UCSD-AML1 (cell line): ENCODE results near the gene TMUB1.

Source experiments
- DNase-seq: peaks from one replicate; lab custom pipeline; 2025; ENCODE audit not compliant: unreplicated experiment; lab: John Stamatoyannopoulos, UW

Gene TMUB1

GRCh38 chr7:151086802-151087244, 3.5 kb upstream of the TMUB1 start:
- DNase-seq: no peak

DNA sequence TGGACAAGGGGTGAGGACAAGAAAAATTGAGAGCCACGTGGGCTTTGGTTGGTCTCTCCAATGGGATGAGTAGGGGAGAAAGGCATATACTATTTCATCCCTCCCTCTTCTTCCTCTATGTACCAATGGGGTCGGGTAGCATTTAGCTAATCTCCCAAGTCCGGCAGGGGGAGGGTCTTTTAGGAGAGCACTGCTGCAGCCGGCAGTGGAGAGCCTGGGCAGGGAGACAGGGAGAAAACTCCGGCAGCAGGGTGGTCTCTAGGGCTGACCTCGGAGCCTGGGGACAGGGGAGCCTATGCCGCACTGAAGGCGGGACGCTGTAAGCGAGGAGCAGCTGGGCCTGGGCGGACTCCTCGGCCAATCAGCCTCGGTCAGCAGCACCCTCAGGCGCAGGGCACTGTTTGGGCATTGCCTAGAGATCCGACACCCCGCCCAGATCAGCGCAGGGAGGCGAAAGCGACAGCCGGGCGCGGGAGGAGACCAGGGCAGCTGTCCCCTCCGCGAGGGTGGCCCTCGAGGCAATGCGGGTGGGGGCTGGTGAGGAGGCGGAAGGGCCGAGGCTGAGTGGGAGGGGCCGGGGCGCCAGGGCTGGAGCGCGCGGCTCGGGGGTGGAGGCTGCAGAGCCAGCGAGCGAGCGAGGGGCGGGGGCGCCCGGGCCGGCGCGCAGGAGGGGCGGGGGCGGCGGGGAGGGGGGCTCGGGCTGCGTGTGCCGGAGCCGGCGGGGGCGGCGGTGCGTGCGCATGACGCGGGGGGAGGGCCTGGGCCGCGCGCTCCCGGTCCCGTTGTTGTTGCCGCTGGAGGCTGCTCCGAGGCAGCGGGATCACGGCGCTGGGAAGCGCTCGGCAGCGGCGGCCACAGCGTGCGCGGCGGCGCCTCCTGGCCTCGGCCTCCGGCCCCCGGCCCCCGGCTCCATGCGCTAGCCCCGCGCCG, 2.7 kb upstream of the TMUB1 start, which contains the start of gene AGAP3:
AGAP3 (plus strand) TSS at position 785 of the 930 bp plus-strand sequence. CDS start 267 bp downstream, outside the sequence.
- DNase-seq: peak; percentile 71

- no peak for DNase-seq
Measured at GRCh38 chr7:151085329-151085690, 2.0 kb upstream of the TMUB1 start.

DNA sequence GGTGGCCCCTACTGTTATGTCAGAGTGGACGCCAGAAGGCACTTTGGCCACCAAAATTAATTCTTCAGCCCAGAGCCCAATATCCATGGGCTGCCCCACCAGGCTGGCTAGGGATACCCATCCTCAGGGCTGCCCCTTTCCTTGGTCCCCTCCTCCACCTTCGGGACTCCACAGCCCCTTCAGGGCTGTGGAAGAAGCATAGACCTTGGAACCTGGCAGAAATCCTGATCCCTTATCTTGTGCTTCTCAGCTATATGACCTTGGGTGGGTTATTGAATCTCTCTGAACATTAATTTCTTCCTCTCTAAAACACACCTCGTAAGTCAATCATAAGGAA, 499 bp upstream of the TMUB1 start:
- no peak for DNase-seq

GRCh38 chr7:151082141-151083070, 887 bp downstream of the TMUB1 start:
- no peak for DNase-seq

DNA sequence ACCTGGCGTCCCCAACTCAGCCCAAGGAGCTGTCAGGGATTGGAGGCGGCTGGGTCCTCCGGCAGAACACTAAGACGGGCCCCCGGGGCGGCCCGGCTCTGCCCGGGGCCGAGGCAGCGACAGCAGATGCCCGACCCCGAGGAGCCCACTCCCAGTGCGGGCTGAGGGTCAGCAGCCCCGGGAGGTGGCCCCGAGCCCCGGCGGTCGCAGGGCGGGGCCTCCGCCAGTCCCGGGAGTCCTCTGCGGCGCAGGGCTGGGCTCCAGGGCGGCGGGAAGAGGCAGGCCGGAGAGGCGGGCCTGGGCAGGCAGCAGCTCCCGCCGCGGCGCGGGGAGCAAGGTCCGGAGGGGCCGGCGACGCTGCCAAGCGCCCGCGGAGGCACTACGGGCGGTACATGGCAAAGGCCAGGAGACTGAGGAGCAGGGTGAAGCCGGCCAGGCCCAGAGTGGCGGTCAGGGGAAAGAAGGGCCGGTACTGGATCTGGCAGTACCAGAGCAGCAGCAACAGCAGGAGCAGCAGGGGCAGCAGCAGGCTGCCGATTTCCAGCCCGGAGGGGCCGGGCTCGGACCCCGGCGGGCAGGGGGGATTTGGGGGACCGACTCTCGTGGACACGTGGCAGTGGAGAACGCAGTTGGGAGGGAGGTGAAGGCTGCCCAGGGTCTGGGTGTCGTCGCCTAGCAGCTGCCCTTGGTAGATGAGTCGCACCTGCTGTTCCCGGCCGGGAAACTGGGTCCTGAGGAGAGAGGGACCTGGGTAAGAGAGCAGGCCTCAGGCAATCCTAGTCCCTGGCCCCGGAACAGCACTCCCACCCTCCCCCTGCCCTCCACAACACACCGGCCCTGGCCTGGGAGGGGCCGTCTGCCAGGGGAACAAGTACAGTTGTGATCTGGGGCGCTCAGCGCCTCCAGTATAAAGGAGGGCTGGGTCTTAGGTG, 1.9 kb downstream of the TMUB1 start:
- DNase-seq: no peak

DNA sequence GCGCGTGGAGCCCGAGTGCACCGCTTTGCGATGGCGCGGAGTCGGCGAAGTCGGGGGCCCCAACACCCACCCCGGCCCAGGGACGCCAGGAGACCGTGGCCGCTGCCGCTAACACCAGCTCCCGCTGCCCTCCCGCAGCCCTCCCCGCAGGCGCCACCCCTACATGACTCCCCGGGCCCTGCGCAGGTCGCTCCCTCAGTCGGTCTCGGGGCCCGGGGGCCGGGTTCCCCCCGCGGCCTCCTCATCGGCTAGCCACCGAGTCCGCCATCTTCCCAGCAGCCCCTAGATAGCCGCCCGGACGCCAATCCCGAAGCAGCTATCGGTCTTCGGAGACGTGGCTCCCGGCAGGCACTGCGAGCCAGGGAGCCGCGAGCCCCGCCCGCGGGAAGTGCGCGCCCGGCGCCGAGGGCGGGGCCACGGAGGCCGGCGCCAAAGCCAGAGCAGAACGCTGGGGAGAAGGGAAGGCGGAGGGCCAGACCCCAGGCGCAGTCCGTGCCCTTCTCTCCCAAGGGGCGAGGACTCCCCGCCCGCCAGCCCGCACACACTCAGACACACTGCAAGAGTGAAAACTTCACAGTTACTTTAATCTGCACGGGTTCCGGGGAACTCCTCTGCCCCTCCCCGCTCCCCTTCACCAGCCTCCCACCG, 2.6 kb downstream of the TMUB1 start, which contains the start of gene FASTK:
FASTK (minus strand) TSS at position 288 of the 648 bp plus-strand sequence; CDS start at position 245, 43 bp downstream.
- DNase-seq: peak; percentile 80

GRCh38 chr7:151080067-151080521, 3.2 kb downstream of the TMUB1 start:
- DNase-seq: peak; percentile 23

GRCh38 chr7:151079199-151079910, 3.9 kb downstream of the TMUB1 start:
- no peak for DNase-seq

GRCh38 chr7:151078233-151079040, 4.9 kb downstream of the TMUB1 start:
- DNase-seq: no peak

DNA sequence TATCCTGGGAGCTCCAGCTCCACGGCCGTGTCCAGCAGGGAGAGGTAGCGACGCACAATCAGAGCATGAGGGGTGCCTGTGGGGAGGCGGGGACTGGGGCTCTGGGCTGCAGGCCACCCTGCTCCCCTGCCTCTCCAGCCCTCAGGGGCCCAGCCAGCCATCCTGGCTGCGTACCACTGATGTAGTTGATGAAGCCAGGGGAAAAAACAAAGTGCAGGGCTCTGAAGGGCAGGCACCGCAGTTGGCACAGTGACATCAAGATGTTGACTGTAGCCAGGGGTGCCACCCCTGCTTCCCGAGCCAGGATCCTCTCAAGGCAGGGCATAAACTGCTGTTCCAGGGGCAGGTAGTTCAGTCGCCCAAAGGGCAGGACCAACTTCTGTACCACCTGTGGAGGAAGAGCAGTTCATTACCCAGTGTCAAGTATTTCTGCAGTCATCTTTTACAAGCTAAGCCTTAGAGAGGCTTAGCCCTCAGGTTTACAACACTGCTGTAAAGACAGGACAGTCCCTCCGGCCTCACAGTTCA, 5.5 kb downstream of the TMUB1 start:
- no peak for DNase-seq

- peak; percentile 10 for DNase-seq
Measured at GRCh38 chr7:151076863-151077704, 6.2 kb downstream of the TMUB1 start.

GRCh38 chr7:151075978-151076426, 7.3 kb downstream of the TMUB1 start:
- no peak for DNase-seq

- DNase-seq: no peak
Measured at GRCh38 chr7:151075662-151075971, 7.7 kb downstream of the TMUB1 start.

DNA sequence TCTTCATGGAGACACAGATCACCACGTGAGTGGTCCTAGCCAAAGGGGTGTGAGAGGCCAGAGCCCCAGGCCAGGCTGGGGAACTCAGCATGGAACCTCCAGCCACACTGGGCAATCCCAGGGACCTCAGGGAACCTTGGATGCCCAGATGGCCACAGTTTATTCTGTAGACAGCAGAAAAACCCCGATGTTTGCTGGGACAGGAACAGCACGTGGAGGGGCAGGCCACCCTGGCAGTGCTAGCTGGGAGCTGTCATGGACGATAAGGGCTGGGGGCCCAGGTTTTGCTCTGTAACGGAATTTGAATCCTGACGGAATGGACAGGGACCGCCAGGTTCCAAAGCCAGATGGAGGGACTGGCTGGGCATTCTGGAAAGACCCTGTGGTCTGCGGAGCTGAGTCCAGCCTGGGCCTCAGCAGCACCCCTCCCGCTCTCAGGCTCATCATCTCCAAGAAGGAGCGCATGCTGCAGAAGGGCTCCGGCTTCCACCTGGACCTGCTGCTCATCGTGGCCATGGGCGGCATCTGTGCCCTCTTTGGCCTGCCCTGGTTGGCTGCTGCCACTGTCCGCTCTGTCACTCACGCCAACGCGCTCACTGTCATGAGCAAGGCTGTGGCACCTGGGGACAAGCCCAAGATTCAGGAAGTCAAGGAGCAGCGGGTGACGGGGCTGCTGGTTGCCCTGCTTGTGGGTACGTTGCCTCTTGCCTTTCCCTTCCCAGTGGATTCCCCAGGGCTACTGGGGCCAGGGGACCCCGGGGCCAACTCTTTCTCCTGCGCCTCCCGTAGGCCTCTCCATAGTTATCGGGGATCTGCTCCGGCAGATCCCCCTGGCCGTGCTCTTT, 8.3 kb downstream of the TMUB1 start:
- DNase-seq: no peak

- DNase-seq: no peak
Measured at GRCh38 chr7:151073990-151074389, 9.3 kb downstream of the TMUB1 start.
